K562 (cell line): ENCODE results near the gene PRICKLE3. TPM values are rescaled to one million over a fixed set of nuclear protein-coding genes. Genes with fewer than 3 reads are reported as not detected.

Source experiments
- BRCA1 ChIP-seq, 2 experiments: fragments of 450-650 bp in 1 of 2; sonication (generic) in 1 of 2; formaldehyde crosslinking in 1 of 2; IDR thresholded peaks; 2 replicates each; pipeline versions ENCODE4 v1.5.0 to v1.6.1; 2017 to 2020; ENCODE audit warnings: mild to moderate bottlenecking in 1 of 2, missing genetic modification reagents in 1 of 2
- CBX1 ChIP-seq: sonication (generic); IDR thresholded peaks from 2 replicates; pipeline ENCODE4 v1.6.1; 2016; ENCODE audit warnings: antibody characterized with exemption, low read depth, mild to moderate bottlenecking
- CHAMP1 ChIP-seq: fragments of 450-650 bp; IDR thresholded peaks from 2 replicates; pipeline ENCODE4 v1.6.1; 2016; ENCODE audit warnings: mild to moderate bottlenecking
- ELF2 ChIP-seq: fragments of 250-450 bp; sonication (Bioruptor Pico); IDR thresholded peaks from 2 replicates; pipeline ENCODE4 v1.5.0; 2021; ENCODE audit warnings: mild to moderate bottlenecking
- EZH2 ChIP-seq: IDR thresholded peaks from 2 replicates; pipeline ENCODE4 v1.6.1; 2012; ENCODE audit warnings: low read depth, mild to moderate bottlenecking, inconsistent platforms, low read length, borderline replicate concordance
- HLTF ChIP-seq: fragments of 450-650 bp; IDR thresholded peaks from 2 replicates; pipeline ENCODE4 v1.6.1; 2016
- IRF1 ChIP-seq: sonication (generic); formaldehyde crosslinking; IDR thresholded peaks from 2 replicates; pipeline ENCODE4 v1.8.0; 2022; ENCODE audit warnings: missing genetic modification reagents, mild to moderate bottlenecking, borderline replicate concordance
- L3MBTL2 ChIP-seq: fragments of 450-650 bp; IDR thresholded peaks from 2 replicates; pipeline ENCODE4 v1.6.1; 2016; ENCODE audit warnings: mild to moderate bottlenecking, moderate library complexity
- LCOR ChIP-seq: sonication (generic); formaldehyde crosslinking; IDR thresholded peaks from 2 replicates; pipeline ENCODE4 v1.8.0; 2022; ENCODE audit warnings: mild to moderate bottlenecking, missing genetic modification reagents
- MIER1 ChIP-seq: fragments of 450-650 bp; IDR thresholded peaks from 2 replicates; pipeline ENCODE4 v1.6.1; 2016; ENCODE audit warnings: antibody characterized with exemption, mild to moderate bottlenecking, low read depth
- SOX6 ChIP-seq: fragments of 450-650 bp; IDR thresholded peaks from 2 replicates; pipeline ENCODE4 v1.6.1; 2014; ENCODE audit warnings: mild to moderate bottlenecking
- TAL1 ChIP-seq: fragments of 450-650 bp; IDR thresholded peaks from 2 replicates; pipeline ENCODE4 v1.6.1; 2016; ENCODE audit warnings: mild to moderate bottlenecking
- TEAD2 ChIP-seq: fragments of 450-650 bp; IDR thresholded peaks from 2 replicates; pipeline ENCODE4 v1.6.1; 2016; ENCODE audit warnings: missing genetic modification characterization, control low read depth, missing compliant biosample characterization
- TRIM24 ChIP-seq, 2 experiments: fragments of 450-650 bp; IDR thresholded peaks; 2 replicates each; pipeline ENCODE4 v1.6.1; 2016
- ZNF146 ChIP-seq: IDR thresholded peaks from one replicate; pipeline ENCODE4 v1.6.1; 2018; ENCODE audit warnings: missing compliant biosample characterization; ENCODE audit not compliant: unreplicated experiment
- ZNF354B ChIP-seq: fragments of 250-450 bp; sonication (Bioruptor Pico); IDR thresholded peaks from 2 replicates; pipeline ENCODE4 v1.4.0; 2020
- ZNF431 ChIP-seq: sonication (generic); formaldehyde crosslinking; IDR thresholded peaks from 2 replicates; pipeline ENCODE4 v1.8.0; 2022; ENCODE audit warnings: mild to moderate bottlenecking, missing genetic modification reagents
- ZNF77 ChIP-seq: fragments of 250-450 bp; sonication (Bioruptor Pico); IDR thresholded peaks from 2 replicates; pipeline ENCODE4 v1.5.0; 2020
- polyA plus RNA-seq, 8 experiments: library from polyadenylated mRNA; depleted of rRNA in 4 of 8; stranded (reverse) in 5 of 8; unstranded in 3 of 8; fragments of >200 nt; fragmentation: Nextera tagmentation in 2 of 8; fragmentation: Illumina TruSeq in 1 of 8; extraction: Ambion mirVana in 2 of 8; extraction: Trizol in 1 of 8; gene quantifications; 2 replicates each; pipeline versions ENCODE4 v1.2.1 to v1.2.3, GENCODE V29; 2011 to 2014; ENCODE audit warnings: inconsistent platforms in 1 of 8, missing spikeins in 1 of 8
- total RNA-seq, 7 experiments: library from RNA; depleted of rRNA in 6 of 7; stranded (reverse); fragments of >200 nt in 6 of 7; fragmentation: Illumina TruSeq in 2 of 7; extraction: Trizol in 2 of 7; gene quantifications; 2 replicates each; pipeline versions ENCODE4 v1.2.1 to v1.2.3, GENCODE V29; 2011 to 2021; ENCODE audit warnings: low replicate concordance in 1 of 7
- TF ChIP-seq, protein P1 (sequence below): fragments of 450-650 bp; IDR thresholded peaks from 2 replicates; pipeline ENCODE4 v1.6.1; 2014; ENCODE audit warnings: low read depth, mild to moderate bottlenecking, moderate library complexity, borderline replicate concordance
- TF ChIP-seq, protein P2 (sequence below): sonication (generic); formaldehyde crosslinking; IDR thresholded peaks from 2 replicates; pipeline ENCODE4 v1.8.1; 2023; ENCODE audit warnings: mild to moderate bottlenecking, missing genetic modification reagents
- TF ChIP-seq, protein P3 (sequence below): fragments of 250-450 bp; sonication (Bioruptor Pico); IDR thresholded peaks from 2 replicates; pipeline ENCODE4 v1.5.1; 2021; ENCODE audit warnings: mild to moderate bottlenecking

Gene PRICKLE3
- total and polyA plus RNA-seq, 9 of the 15 experiments (the other 6 are each of a cell fraction or from before 2014, with no cell fraction given) = 1.1 to 44.3 (median 14.0) TPM

GRCh38 chrX:49139713-49140112, 46.5 kb downstream of the PRICKLE3 start (continued):
- TF ChIP-seq EZH2 = no peak
- TF ChIP-seq L3MBTL2 = 0 out of 2 replicates have a peak, but pooled peaks have one; percentile 11
- no peak for TF ChIP-seq ZNF431 (CRISPR knock-in tag)
- no peak for TF ChIP-seq CHAMP1
- no peak for TF ChIP-seq ELF2 (CRISPR knock-in tag)
- TF ChIP-seq ZNF354B (CRISPR knock-in tag) = no peak
- TF ChIP-seq ZNF146 (CRISPR knock-in tag) = no peak
- TF ChIP-seq ZNF77 (CRISPR knock-in tag) = no peak
- no peak for TF ChIP-seq IRF1
- TF ChIP-seq TRIM24 (IDR thresholded peaks at IDR 0.05) = peak; percentile 87 to 93
- 0 out of 2 replicates have a peak, but pooled peaks have one; percentile 42 for TF ChIP-seq LCOR
- no peak for TF ChIP-seq BRCA1 (IDR thresholded peaks at IDR 0.05)
- no peak for TF ChIP-seq BRCA1 (CRISPR knock-in tag; IDR thresholded peaks at IDR 0.05)
- no peak for TF ChIP-seq TEAD2 (tag)
- TF ChIP-seq, protein P1, sequence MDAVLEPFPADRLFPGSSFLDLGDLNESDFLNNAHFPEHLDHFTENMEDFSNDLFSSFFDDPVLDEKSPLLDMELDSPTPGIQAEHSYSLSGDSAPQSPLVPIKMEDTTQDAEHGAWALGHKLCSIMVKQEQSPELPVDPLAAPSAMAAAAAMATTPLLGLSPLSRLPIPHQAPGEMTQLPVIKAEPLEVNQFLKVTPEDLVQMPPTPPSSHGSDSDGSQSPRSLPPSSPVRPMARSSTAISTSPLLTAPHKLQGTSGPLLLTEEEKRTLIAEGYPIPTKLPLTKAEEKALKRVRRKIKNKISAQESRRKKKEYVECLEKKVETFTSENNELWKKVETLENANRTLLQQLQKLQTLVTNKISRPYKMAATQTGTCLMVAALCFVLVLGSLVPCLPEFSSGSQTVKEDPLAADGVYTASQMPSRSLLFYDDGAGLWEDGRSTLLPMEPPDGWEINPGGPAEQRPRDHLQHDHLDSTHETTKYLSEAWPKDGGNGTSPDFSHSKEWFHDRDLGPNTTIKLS = no peak
- peak; percentile 36; the same call in 1 of the 2 replicates for TF ChIP-seq SOX6
- TF ChIP-seq, protein P2, sequence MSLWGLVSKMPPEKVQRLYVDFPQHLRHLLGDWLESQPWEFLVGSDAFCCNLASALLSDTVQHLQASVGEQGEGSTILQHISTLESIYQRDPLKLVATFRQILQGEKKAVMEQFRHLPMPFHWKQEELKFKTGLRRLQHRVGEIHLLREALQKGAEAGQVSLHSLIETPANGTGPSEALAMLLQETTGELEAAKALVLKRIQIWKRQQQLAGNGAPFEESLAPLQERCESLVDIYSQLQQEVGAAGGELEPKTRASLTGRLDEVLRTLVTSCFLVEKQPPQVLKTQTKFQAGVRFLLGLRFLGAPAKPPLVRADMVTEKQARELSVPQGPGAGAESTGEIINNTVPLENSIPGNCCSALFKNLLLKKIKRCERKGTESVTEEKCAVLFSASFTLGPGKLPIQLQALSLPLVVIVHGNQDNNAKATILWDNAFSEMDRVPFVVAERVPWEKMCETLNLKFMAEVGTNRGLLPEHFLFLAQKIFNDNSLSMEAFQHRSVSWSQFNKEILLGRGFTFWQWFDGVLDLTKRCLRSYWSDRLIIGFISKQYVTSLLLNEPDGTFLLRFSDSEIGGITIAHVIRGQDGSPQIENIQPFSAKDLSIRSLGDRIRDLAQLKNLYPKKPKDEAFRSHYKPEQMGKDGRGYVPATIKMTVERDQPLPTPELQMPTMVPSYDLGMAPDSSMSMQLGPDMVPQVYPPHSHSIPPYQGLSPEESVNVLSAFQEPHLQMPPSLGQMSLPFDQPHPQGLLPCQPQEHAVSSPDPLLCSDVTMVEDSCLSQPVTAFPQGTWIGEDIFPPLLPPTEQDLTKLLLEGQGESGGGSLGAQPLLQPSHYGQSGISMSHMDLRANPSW (CRISPR knock-in tag) = no peak
- TF ChIP-seq, protein P3, sequence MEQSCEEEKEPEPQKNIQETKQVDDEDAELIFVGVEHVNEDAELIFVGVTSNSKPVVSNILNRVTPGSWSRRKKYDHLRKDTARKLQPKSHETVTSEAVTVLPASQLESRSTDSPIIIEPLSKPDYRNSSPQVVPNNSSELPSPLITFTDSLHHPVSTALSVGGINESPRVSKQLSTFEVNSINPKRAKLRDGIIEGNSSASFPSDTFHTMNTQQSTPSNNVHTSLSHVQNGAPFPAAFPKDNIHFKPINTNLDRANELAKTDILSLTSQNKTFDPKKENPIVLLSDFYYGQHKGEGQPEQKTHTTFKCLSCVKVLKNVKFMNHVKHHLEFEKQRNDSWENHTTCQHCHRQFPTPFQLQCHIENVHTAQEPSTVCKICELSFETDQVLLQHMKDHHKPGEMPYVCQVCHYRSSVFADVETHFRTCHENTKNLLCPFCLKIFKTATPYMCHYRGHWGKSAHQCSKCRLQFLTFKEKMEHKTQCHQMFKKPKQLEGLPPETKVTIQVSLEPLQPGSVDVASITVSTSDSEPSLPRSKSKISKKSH (CRISPR knock-in tag) = 0 out of 2 replicates have a peak, but pooled peaks have one; percentile 15
- TF ChIP-seq HLTF = 0 out of 2 replicates have a peak, but pooled peaks have one; percentile 27
- no peak for TF ChIP-seq MIER1
- peak; percentile 43 for TF ChIP-seq TAL1
- TF ChIP-seq CBX1 = peak; percentile 85; the same call in 1 of the 2 replicates
